Central memory CD8-positive, alpha-beta T cell (primary cell): ENCODE data around the gene CRY2.
A peak's percentile ranks its signal among the peaks of the same experiment; 100 is the strongest.

Source experiments
- ATAC-seq: fragments of 150-1000 bp; cut with Tn5 transposase; replicated peaks from 2 replicates; pipeline ENCODE4 v1.10.0; 2022; ENCODE audit warnings: mild to moderate bottlenecking, moderate FRiP score, moderate number of reproducible peaks; ENCODE audit not compliant: poor library complexity, severe bottlenecking; ENCODE audit errors: extremely low read depth
- DNase-seq, 2 donors: peaks; one replicate each; pipeline ENCODE4 v3.0.0; 2021; ENCODE audit warnings: low spot score in 2 of 2
- H3K27ac Mint-ChIP-seq: one replicate; pipeline ENCODE4 v1.8.0; 2022; ENCODE audit warnings: low read depth, mild to moderate bottlenecking, moderate library complexity, mixed read lengths
- H3K27me3 Mint-ChIP-seq: one replicate; pipeline ENCODE4 v1.8.0; 2022; ENCODE audit warnings: mixed read lengths
- H3K36me3 Mint-ChIP-seq: one replicate; pipeline ENCODE4 v1.8.0; 2022; ENCODE audit warnings: mild to moderate bottlenecking, moderate library complexity, mixed read lengths; ENCODE audit not compliant: insufficient read depth
- H3K4me1 Mint-ChIP-seq: one replicate; pipeline ENCODE4 v1.8.0; 2022; ENCODE audit warnings: mixed read lengths
- H3K4me3 Mint-ChIP-seq: one replicate; pipeline ENCODE4 v1.8.0; 2022; ENCODE audit warnings: mild to moderate bottlenecking, moderate library complexity, mixed read lengths
- H3K9me3 Mint-ChIP-seq: one replicate; pipeline ENCODE4 v1.8.0; 2022; ENCODE audit warnings: mixed read lengths

The CRY2 gene

GRCh38 chr11:45879803-45880686, 32.8 kb downstream of the CRY2 start:
- Mint-ChIP-seq H3K27me3 (no peaks in the 10 kb centered on the region), H3K27ac (no peak overlapping the region), H3K9me3 (no peaks in the 10 kb centered on the region), H3K4me3 (no peak overlapping the region), H3K4me1 (peaks cover 13% of the 10 kb centered on the region), H3K36me3 (peaks cover 41% of the 10 kb centered on the region)
- ATAC-seq (no peak), DNase-seq (no peak)

DNA sequence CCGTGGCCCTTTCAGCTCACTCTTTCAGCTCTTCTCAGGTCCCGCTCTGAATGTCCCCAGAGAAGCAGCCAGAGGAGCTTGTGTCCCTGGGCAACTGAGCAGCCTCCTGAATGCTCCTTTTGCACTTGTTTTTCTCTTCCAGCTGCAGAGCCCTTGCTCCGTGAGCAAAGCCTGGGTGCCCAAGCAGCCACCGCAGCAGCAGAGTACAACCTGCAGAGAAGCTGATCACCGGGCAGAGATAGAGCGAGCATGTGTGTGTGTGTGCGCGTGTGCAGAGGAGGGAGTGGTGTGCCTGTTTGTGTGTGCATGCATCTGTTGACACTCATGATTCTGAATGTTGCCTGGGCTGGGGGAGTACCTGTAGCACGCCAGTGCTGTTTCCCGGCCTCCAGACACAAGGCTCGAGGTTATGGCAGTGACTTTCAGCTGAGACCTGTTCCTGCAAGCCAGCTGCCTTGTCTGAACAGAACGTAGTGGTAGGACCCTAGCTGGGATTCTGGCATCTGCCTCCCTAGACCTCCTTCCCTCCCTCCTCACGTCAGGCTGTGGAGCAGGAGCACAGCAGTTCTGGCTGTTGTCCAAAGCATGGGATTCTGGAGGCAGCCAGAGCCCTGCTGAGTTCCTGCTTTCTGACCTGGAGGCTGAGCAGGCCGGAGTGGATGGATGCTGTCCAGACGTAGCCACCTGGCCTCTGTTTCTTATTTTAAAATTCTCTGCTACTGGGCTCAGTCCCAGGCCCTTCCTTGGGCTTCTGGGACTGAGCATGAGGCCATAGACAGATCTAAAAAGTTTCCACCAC, 33.7 kb downstream of the CRY2 start:
- DNase-seq (no peak), ATAC-seq (no peak)
- Mint-ChIP-seq H3K4me1 (peaks cover 16% of the 10 kb centered on the region), H3K27ac (no peak overlapping the region), H3K9me3 (no peaks in the 10 kb centered on the region), H3K27me3 (no peaks in the 10 kb centered on the region), H3K36me3 (peaks cover 39% of the 10 kb centered on the region), H3K4me3 (no peak overlapping the region)

GRCh38 chr11:45881708-45882368, 34.6 kb downstream of the CRY2 start:
- Mint-ChIP-seq H3K9me3 (no peaks in the 10 kb centered on the region), H3K27ac (no peak overlapping the region), H3K27me3 (no peaks in the 10 kb centered on the region), H3K36me3 (peaks cover 34% of the 10 kb centered on the region), H3K4me1 (peaks cover 16% of the 10 kb centered on the region), H3K4me3 (no peak overlapping the region)
- DNase-seq (no peak), ATAC-seq (no peak)

DNA sequence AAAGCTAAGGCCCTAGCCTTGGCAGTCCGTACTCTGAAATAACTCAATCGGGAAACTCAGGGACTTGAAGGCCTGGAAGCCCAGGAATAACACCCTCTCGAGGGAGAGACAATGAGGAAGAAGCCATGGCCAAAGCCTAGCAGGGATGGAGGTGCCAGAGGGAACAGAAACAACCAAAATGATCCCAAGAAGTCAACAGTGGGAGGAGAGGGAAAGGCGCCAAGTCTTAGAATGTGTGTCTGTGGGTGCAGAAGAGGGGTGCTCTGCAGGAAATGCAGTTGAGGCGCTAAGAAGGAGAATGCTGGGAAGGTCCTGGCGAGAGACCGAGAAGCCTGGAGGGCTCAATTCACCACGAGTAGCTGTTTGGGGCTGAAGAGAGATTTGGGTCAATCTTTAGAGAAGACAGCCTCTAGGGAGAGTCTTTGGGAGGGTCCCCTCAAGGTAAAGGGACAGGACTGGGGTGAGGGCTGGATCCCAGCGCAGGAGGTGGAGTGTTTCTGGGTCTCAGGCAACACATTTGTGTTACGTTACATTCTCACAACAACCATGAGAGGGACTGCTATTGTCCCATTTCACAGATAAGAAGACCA, 37.4 kb downstream of the CRY2 start:
- no peak for DNase-seq
- ATAC-seq: no peak
- Mint-ChIP-seq H3K4me3 (peak overlapping the region; percentile 61), H3K9me3 (no peaks in the 10 kb centered on the region), H3K4me1 (peaks cover 16% of the 10 kb centered on the region), H3K36me3 (peaks cover 20% of the 10 kb centered on the region), H3K27me3 (no peaks in the 10 kb centered on the region), H3K27ac (no peak overlapping the region)

GRCh38 chr11:45885274-45885920, 38.1 kb downstream of the CRY2 start, which contains the start of gene MAPK8IP1:
Gene MAPK8IP1 (plus strand): TSS chr11:45885651. CDS start chr11:45885821, 170 bp downstream.
- no peaks in the 10 kb centered on the region for H3K27me3 Mint-ChIP-seq
- H3K9me3 Mint-ChIP-seq: no peaks in the 10 kb centered on the region
- H3K4me1 Mint-ChIP-seq: peaks cover 13% of the 10 kb centered on the region
- H3K27ac Mint-ChIP-seq: no peak within 1 kb of the TSS
- peaks cover 20% of the 10 kb centered on the region for H3K36me3 Mint-ChIP-seq
- ATAC-seq (peak; percentile 72), DNase-seq (peak; percentile 26 to 35)
- H3K4me3 Mint-ChIP-seq: peak within 1 kb of the TSS; percentile 61

GRCh38 chr11:45885921-45886721, 38.8 kb downstream of the CRY2 start:
- ATAC-seq (no peak), DNase-seq (no peak)
- no peaks in the 10 kb centered on the region for H3K9me3 Mint-ChIP-seq
- H3K4me3 Mint-ChIP-seq: peak overlapping the region; percentile 61
- peaks cover 11% of the 10 kb centered on the region for H3K4me1 Mint-ChIP-seq
- H3K36me3 Mint-ChIP-seq: peaks cover 16% of the 10 kb centered on the region
- H3K27ac Mint-ChIP-seq: no peak overlapping the region
- H3K27me3 Mint-ChIP-seq: no peaks in the 10 kb centered on the region

DNA sequence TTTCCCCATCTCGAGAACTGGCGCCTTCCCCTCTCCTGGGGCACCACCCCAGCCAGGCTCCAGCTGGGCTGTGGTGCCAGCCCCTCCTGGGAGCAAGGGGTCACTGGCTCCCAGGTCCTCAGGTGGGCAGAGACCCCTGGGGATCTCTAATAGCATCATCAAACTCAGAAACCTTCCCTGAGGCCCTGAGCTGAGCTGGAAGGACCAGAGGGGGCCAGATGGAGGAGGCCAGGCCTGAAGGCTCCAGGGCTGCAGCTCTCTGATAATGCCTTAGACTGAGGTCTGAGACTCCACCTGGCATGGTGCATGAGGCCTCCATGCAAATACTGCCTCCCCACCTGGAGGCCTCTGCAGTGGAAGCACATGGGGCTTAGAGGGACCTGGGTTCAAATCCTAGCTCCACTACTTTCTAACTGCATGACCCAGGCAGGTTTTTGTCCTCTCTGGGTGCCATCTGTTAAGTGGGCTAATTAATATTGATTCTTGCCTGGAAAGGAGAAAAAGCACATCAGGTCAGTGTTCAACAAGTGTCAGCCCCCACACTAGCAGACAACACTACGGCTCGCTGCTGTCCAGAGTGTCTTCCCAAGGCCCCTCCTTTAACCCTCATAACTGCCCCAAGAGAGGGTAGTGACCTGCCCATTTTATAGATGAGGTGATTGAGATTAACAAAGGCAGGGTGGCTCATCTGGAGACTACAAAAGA, 39.7 kb downstream of the CRY2 start:
- peak overlapping the region; percentile 61 for H3K4me3 Mint-ChIP-seq
- H3K4me1 Mint-ChIP-seq: peaks cover 11% of the 10 kb centered on the region
- no peak overlapping the region for H3K27ac Mint-ChIP-seq
- ATAC-seq (no peak), DNase-seq (no peak)
- no peaks in the 10 kb centered on the region for H3K27me3 Mint-ChIP-seq
- peaks cover 14% of the 10 kb centered on the region for H3K36me3 Mint-ChIP-seq
- H3K9me3 Mint-ChIP-seq: no peaks in the 10 kb centered on the region

GRCh38 chr11:45887587-45887986, 40.3 kb downstream of the CRY2 start:
- Mint-ChIP-seq H3K27me3 (no peaks in the 10 kb centered on the region), H3K4me1 (peaks cover 11% of the 10 kb centered on the region), H3K9me3 (no peaks in the 10 kb centered on the region), H3K4me3 (no peak overlapping the region), H3K36me3 (peaks cover 13% of the 10 kb centered on the region), H3K27ac (no peak overlapping the region)
- DNase-seq (no peak), ATAC-seq (no peak)

DNA sequence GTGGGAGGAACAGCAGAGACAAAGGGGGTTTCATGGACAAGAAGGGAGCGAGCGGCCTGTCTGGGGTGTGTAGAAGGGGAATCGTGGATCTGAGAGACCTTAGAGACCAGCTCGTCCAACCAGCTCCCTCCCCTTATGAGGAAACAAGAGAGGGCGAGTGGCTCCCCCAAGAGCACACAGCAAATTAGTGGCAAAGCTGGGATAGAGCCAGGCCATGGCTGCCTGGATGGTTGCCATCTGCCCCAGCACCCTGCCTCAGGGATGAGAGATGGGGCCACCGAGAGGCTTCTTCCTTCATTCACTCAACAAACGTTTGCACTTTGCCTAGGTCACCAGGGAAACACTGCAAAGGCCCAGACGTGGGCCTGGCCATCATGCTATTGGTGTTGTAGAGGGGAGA, 42.3 kb downstream of the CRY2 start:
- DNase-seq (no peak), ATAC-seq (no peak)
- no peak overlapping the region for H3K4me3 Mint-ChIP-seq
- no peak overlapping the region for H3K27ac Mint-ChIP-seq
- H3K4me1 Mint-ChIP-seq: peaks cover 8% of the 10 kb centered on the region
- no peaks in the 10 kb centered on the region for H3K9me3 Mint-ChIP-seq
- H3K36me3 Mint-ChIP-seq: peaks cover 6% of the 10 kb centered on the region
- peaks cover 4% of the 10 kb centered on the region for H3K27me3 Mint-ChIP-seq

DNA sequence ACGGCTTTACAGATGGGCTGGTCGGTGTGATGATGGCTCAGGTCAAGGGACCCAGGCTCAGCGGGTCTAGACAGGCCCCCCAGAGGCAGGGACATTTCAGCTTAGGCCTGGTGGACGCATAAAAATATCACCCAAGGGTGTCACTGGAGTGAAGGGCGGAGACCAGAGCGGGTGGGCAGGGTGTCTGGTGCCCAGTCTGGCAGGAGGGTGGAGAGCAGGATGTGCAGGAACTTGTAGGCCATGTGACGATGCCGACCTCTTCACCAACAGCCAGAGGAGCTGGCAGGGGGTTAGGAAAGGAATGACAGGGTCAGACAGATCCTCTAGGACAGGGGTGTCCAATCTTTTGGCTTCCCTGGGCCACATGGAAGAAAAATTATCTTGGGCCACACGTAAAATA, 42.7 kb downstream of the CRY2 start:
- H3K27ac Mint-ChIP-seq: no peak overlapping the region
- no peaks in the 10 kb centered on the region for H3K9me3 Mint-ChIP-seq
- H3K4me1 Mint-ChIP-seq: peaks cover 4% of the 10 kb centered on the region
- H3K4me3 Mint-ChIP-seq: no peak overlapping the region
- H3K27me3 Mint-ChIP-seq: peaks cover 8% of the 10 kb centered on the region
- DNase-seq (no peak), ATAC-seq (no peak)
- peaks cover 2% of the 10 kb centered on the region for H3K36me3 Mint-ChIP-seq
